Kidney (tissue), 14 donors: Measurements from ENCODE around the gene APOL4. TPM values are rescaled to one million over a fixed set of nuclear protein-coding genes. Genes with fewer than 3 reads are reported as not detected.
A peak's percentile ranks its signal among the peaks of the same experiment; 100 is the strongest.

Experiments
- DNase-seq, 5 donors: peaks; one replicate each; pipeline ENCODE4 v3.0.0-alpha.2; 2013 to 2020
- FAIRE-seq: peaks from 2 replicates; lab custom pipeline; 2012; peaks lifted over from hg19 to GRCh38; lab: Jason Lieb, UNC
- H3K27ac ChIP-seq, 2 donors: one replicate each; pipeline ENCODE4 v1.7.0; 2013; ENCODE audit warnings: low read depth in 2 of 2, low read length in 2 of 2, inconsistent platforms in 1 of 2
- H3K27me3 ChIP-seq: one replicate; pipeline ENCODE4 v1.7.1; 2013; ENCODE audit warnings: low read length, inconsistent platforms; ENCODE audit not compliant: control insufficient read depth, insufficient read depth
- H3K36me3 ChIP-seq, 3 donors: one replicate each; pipeline versions ENCODE4 v1.7.0 to v1.7.1; 2013; ENCODE audit warnings: low read length in 3 of 3, control low read depth in 1 of 3, inconsistent platforms in 1 of 3; ENCODE audit not compliant: insufficient read depth in 3 of 3, control insufficient read depth in 2 of 3
- H3K4me1 ChIP-seq, 3 donors: one replicate each; pipeline versions ENCODE4 v1.7.0 to v1.7.1; 2013; ENCODE audit warnings: low read length in 3 of 3, inconsistent platforms in 1 of 3, low read depth in 1 of 3; ENCODE audit not compliant: control insufficient read depth in 2 of 3, insufficient read depth in 2 of 3
- H3K4me3 ChIP-seq, 3 donors: one replicate each; pipeline versions ENCODE4 v1.7.0 to v1.8.1; 2013; ENCODE audit warnings: low read length in 3 of 3, control low read depth in 1 of 3, inconsistent platforms in 1 of 3
- H3K9ac ChIP-seq, 3 donors: one replicate each; pipeline versions ENCODE4 v1.7.0 to v1.7.1; 2013; ENCODE audit warnings: low read length in 3 of 3, control low read depth in 1 of 3, inconsistent platforms in 1 of 3
- H3K9me3 ChIP-seq, 3 donors: one replicate each; pipeline versions ENCODE4 v1.7.0 to v1.7.1; 2013; ENCODE audit warnings: low read length in 3 of 3, control low read depth in 1 of 3, inconsistent platforms in 1 of 3; ENCODE audit not compliant: control insufficient read depth in 2 of 3, insufficient read depth in 1 of 3
- intact Hi-C: fragments of 100-400 bp; cut with DNase I; formaldehyde crosslinking; loops from one replicate; pipeline ENCODE4 v1.11.1; 2022
- polyA plus RNA-seq: library from polyadenylated mRNA; stranded (reverse); fragments of 350-450 nt; fragmentation: Illumina TruSeq; extraction: RNeasy Lipid Tissue Mini Kit (QIAGEN cat#74804); gene quantifications from one replicate; pipeline ENCODE4 v1.2.3, GENCODE V29; 2014; ENCODE audit warnings: low read depth, low replicate concordance; ENCODE audit not compliant: insufficient read depth
- total RNA-seq: library from RNA; stranded (reverse); fragmentation: NEBNext Ultra II Directional; extraction: Animal tissue kit (Norgen Biotek cat#: 25700); gene quantifications from one replicate; pipeline ENCODE4 v1.2.1, GENCODE V29; 2021
- TF ChIP-seq, protein P1 (sequence below): IDR thresholded peaks from 3 replicates; pipeline ENCODE4 v1.5.1; 2012; ENCODE audit warnings: mild to moderate bottlenecking, moderate library complexity, borderline replicate concordance; ENCODE audit not compliant: insufficient read depth; ENCODE audit errors: extremely low read depth
- donor health status: control.
- donor health status: control.
- donor health status: control.
- donor health status: control.
- donor health status: control.
- donor health status: DM: yes; HTN: yes; CAD: no.
- donor health status: Normal renal cell carcinoma (clear cell type).

The APOL4 gene
- total and polyA plus RNA-seq, 2 donors from 2014 or later = 6.1 to 8.7 TPM

DNA sequence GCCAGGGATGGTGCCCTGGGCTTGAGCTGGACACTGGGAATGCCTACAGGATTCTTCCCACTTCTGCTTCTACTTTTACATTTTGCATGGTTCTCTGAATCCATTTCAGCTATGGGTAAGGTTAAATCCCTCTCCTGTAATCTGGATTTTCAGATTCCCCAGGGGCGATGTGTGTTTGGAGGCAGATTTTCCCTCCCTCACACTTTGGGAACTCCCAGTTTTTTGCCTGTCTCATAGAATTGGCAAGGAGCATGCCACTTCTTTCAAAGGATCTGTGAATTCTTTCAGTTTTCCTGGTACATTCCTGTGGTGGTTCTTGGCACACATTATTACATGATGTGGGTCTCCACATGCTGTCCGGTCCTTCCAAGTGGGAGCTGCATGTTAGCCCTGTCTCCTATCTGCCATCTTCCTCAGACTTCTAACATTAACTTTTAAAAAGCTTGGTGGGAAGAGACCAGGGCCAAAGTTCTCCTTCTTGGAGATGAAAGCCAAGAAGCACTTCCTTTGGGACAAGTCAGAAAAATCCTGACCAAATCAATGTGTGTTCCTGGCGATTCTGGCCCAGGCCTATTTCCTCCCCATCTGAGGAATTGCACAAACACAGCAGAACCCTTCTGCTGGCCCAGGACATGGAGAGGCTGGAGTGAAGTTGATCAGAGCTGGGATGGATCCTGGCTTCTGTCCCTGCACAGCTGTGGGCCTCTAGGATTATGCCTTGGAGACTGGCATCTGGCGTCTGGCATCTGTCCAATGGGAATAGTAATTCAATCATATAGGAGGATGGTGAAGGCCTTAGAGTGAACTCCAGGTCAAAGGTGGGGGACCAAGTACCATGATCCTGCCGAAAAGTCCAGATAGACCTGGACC lies 43.1 kb upstream of the APOL4 start:
- no peak for FAIRE-seq
- intact Hi-C loops = no loop called here
- H3K27ac ChIP-seq = no peak overlapping the region

GRCh38 chr22:36243986-36244385 lies 42.4 kb upstream of the APOL4 start:
- intact Hi-C loops = no loop called here
- Histone ChIP-seq H3K9me3 (no peaks in the 10 kb centered on the region), H3K4me1 (peaks cover 2 to 5% (median 2%) of the 10 kb centered on the region in 3 donors), H3K27me3 (no peaks in the 10 kb centered on the region), H3K4me3 (no peak overlapping the region), H3K36me3 (no peaks in the 10 kb centered on the region), H3K27ac (no peak overlapping the region), H3K9ac (no peak overlapping the region)
- TF ChIP-seq, protein P1, sequence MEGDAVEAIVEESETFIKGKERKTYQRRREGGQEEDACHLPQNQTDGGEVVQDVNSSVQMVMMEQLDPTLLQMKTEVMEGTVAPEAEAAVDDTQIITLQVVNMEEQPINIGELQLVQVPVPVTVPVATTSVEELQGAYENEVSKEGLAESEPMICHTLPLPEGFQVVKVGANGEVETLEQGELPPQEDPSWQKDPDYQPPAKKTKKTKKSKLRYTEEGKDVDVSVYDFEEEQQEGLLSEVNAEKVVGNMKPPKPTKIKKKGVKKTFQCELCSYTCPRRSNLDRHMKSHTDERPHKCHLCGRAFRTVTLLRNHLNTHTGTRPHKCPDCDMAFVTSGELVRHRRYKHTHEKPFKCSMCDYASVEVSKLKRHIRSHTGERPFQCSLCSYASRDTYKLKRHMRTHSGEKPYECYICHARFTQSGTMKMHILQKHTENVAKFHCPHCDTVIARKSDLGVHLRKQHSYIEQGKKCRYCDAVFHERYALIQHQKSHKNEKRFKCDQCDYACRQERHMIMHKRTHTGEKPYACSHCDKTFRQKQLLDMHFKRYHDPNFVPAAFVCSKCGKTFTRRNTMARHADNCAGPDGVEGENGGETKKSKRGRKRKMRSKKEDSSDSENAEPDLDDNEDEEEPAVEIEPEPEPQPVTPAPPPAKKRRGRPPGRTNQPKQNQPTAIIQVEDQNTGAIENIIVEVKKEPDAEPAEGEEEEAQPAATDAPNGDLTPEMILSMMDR = no peak
- FAIRE-seq = no peak
- no peak for DNase-seq

More for the DNA sequence above, 43.1 kb upstream of the APOL4 start:
- TF ChIP-seq, protein P1 = no peak
- no peaks in the 10 kb centered on the region for H3K27me3 ChIP-seq
- no peaks in the 10 kb centered on the region for H3K36me3 ChIP-seq
- no peak overlapping the region for H3K9ac ChIP-seq
- H3K4me1 ChIP-seq = peaks cover 2% of the 10 kb centered on the region in 3 donors
- H3K4me3 ChIP-seq = no peak overlapping the region
- peak in 2 of 5 donors; percentile 22 to 57 for DNase-seq
- no peaks in the 10 kb centered on the region for H3K9me3 ChIP-seq

DNA sequence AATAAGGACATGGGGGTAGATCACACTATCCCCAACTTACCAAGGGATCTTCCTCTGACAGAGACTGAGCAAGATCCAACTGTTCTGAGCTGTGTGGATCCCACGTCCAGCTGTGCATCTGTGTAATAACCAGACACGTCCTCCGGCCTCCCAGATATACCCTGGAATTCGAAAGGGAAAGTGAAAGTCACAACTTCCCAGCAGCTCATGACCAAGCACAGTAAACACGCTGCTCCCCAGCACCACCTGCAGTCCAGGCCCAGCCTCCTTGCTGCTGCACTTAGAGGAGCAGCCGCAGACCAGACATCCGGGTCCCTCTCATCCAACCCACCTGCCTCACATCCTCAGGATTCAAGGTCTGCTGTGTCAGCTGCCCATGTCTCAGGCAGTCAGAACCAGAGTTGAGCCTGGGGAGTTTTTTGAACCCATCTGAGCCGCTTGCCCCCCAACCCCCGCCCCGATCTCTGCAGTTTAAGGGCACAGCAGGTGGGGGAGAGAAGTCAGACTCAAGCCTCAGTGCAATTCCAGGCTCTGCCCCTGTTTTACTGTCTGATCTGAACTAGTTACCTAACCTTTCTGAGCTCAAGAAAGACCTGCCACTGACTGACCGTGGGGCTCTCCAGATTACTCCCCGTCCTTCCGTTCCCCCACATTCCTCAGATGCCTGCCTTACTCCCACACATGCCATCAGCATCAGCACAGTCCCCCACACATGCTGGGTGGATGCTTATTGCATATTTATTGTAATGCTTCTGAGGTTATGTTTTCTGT lies 38.0 kb upstream of the APOL4 start, which contains the start of gene APOL2:
Gene APOL2, minus strand, starts transcription at position 127 of the 771 bp plus-strand sequence. CDS start 6,365 bp downstream, outside the sequence.
- H3K27me3 ChIP-seq = no peaks in the 10 kb centered on the region
- peak within 1 kb of the TSS; percentile 99 for H3K4me3 ChIP-seq
- intact Hi-C loops = no loop called here
- TF ChIP-seq, protein P1 = peak; percentile 72
- H3K36me3 ChIP-seq = peaks cover 0 to 4% (median 0%) of the 10 kb centered on the region in 3 donors
- peaks cover 2 to 16% (median 9%) of the 10 kb centered on the region in 3 donors for H3K4me1 ChIP-seq
- DNase-seq (peak; percentile 94 to 98 (median 95)), FAIRE-seq (peak; percentile 84)
- H3K27ac ChIP-seq = peak within 1 kb of the TSS; percentile 96 to 97
- H3K9ac ChIP-seq = peak within 1 kb of the TSS; percentile 91 to 98 (median 97)
- H3K9me3 ChIP-seq = no peaks in the 10 kb centered on the region
